SK-N-SH treated with all-trans-retinoic acid at 6 μM for 48 hours (cell line): ENCODE results near the gene EGR1.

ENCODE experiments used
- ATAC-seq: fragments of 200-7000 bp; cut with Tn5 transposase; 3 replicates; pipeline ENCODE4 v1.9.1; 2020; ENCODE audit warnings: mild to moderate bottlenecking, moderate library complexity
- ARNTL ChIP-seq: fragments of 450-650 bp; formaldehyde crosslinking; IDR thresholded peaks from 2 replicates; pipeline ENCODE4 v1.5.0; 2020; ENCODE audit warnings: low read depth, mild to moderate bottlenecking, moderate library complexity, borderline replicate concordance
- BACH2 ChIP-seq: fragments of 250-450 bp; sonication (Bioruptor Pico); IDR thresholded peaks from 2 replicates; pipeline ENCODE4 v1.9.0; 2021; ENCODE audit warnings: mild to moderate bottlenecking, borderline replicate concordance
- CREB5 ChIP-seq: fragments of 250-450 bp; sonication (Bioruptor Pico); IDR thresholded peaks from 2 replicates; pipeline ENCODE4 v1.5.1; 2020; ENCODE audit warnings: low read depth, mild to moderate bottlenecking, moderate library complexity
- CSDC2 ChIP-seq: fragments of 250-450 bp; sonication (Bioruptor Pico); IDR thresholded peaks from 2 replicates; pipeline ENCODE4 v1.5.0; 2020; ENCODE audit warnings: mild to moderate bottlenecking, moderate library complexity
- CSRNP3 ChIP-seq: fragments of 250-450 bp; sonication (Bioruptor Pico); IDR thresholded peaks from 2 replicates; pipeline ENCODE4 v1.5.1; 2021; ENCODE audit warnings: mild to moderate bottlenecking, moderate library complexity
- ESRRG ChIP-seq: fragments of 250-450 bp; sonication (Bioruptor Pico); IDR thresholded peaks from 2 replicates; pipeline ENCODE4 v1.6.1; 2021; ENCODE audit warnings: mild to moderate bottlenecking
- GLIS3 ChIP-seq: fragments of 250-450 bp; sonication (Bioruptor Pico); IDR thresholded peaks from 2 replicates; pipeline ENCODE4 v1.5.0; 2020; ENCODE audit warnings: mild to moderate bottlenecking, moderate library complexity
- ISL1 ChIP-seq: fragments of 250-450 bp; sonication (Bioruptor Pico); IDR thresholded peaks from 2 replicates; pipeline ENCODE4 v2.1.2; 2022; ENCODE audit warnings: mild to moderate bottlenecking, moderate library complexity
- OSR1 ChIP-seq: fragments of 250-450 bp; sonication (Bioruptor Pico); IDR thresholded peaks from 2 replicates; pipeline ENCODE4 v1.8.0; 2022; ENCODE audit warnings: moderate library complexity, mild to moderate bottlenecking, inconsistent platforms
- PPARA ChIP-seq: fragments of 250-450 bp; sonication (Bioruptor Pico); IDR thresholded peaks from 2 replicates; pipeline ENCODE4 v1.5.0; 2020; ENCODE audit warnings: mild to moderate bottlenecking, borderline replicate concordance
- RARB ChIP-seq: fragments of 250-450 bp; sonication (Bioruptor Pico); IDR thresholded peaks from 2 replicates; pipeline ENCODE4 v1.8.0; 2021; ENCODE audit warnings: mild to moderate bottlenecking, moderate library complexity
- SNAI2 ChIP-seq: fragments of 250-450 bp; sonication (Bioruptor Pico); IDR thresholded peaks from 2 replicates; pipeline ENCODE4 v1.5.0; 2020; ENCODE audit warnings: mild to moderate bottlenecking, moderate library complexity
- TCF4 ChIP-seq: fragments of 250-450 bp; sonication (Bioruptor Pico); IDR thresholded peaks from 2 replicates; pipeline ENCODE4 v1.8.0; 2021; ENCODE audit warnings: mild to moderate bottlenecking, moderate library complexity, borderline replicate concordance
- TOX ChIP-seq: fragments of 250-450 bp; sonication (Bioruptor Pico); IDR thresholded peaks from 2 replicates; pipeline ENCODE4 v1.8.0; 2021; ENCODE audit warnings: mild to moderate bottlenecking, moderate library complexity, borderline replicate concordance
- TSHZ2 ChIP-seq: fragments of 250-450 bp; sonication (Bioruptor Pico); IDR thresholded peaks from 2 replicates; pipeline ENCODE4 v1.5.0; 2020; ENCODE audit warnings: mild to moderate bottlenecking, moderate library complexity
- ZFP3 ChIP-seq: fragments of 250-450 bp; sonication (Bioruptor Pico); IDR thresholded peaks from 2 replicates; pipeline ENCODE4 v1.5.0; 2020; ENCODE audit warnings: mild to moderate bottlenecking, moderate library complexity
- ZFP30 ChIP-seq: fragments of 450-650 bp; formaldehyde crosslinking; IDR thresholded peaks from 2 replicates; pipeline ENCODE4 v1.5.0; 2022; ENCODE audit warnings: mild to moderate bottlenecking, moderate library complexity
- ZNF565 ChIP-seq: fragments of 450-650 bp; formaldehyde crosslinking; conservative IDR thresholded peaks from 2 replicates; pipeline ENCODE4 v1.5.0; 2020; ENCODE audit warnings: low read depth, mild to moderate bottlenecking, moderate library complexity
- ZNF70 ChIP-seq: fragments of 450-650 bp; formaldehyde crosslinking; IDR thresholded peaks from 2 replicates; pipeline ENCODE4 v1.5.0; 2020; ENCODE audit warnings: mild to moderate bottlenecking, moderate library complexity
- TF ChIP-seq, protein P1 (sequence below): fragments of 250-450 bp; sonication (Bioruptor Pico); IDR thresholded peaks from 2 replicates; pipeline ENCODE4 v1.8.0; 2020; ENCODE audit warnings: mild to moderate bottlenecking, moderate library complexity, borderline replicate concordance
- TF ChIP-seq, protein P2 (sequence below): fragments of 250-450 bp; sonication (Bioruptor Pico); IDR thresholded peaks from 2 replicates; pipeline ENCODE4 v1.8.0; 2021; ENCODE audit warnings: low read depth, mild to moderate bottlenecking, moderate library complexity, borderline replicate concordance

EGR1 gene

DNA sequence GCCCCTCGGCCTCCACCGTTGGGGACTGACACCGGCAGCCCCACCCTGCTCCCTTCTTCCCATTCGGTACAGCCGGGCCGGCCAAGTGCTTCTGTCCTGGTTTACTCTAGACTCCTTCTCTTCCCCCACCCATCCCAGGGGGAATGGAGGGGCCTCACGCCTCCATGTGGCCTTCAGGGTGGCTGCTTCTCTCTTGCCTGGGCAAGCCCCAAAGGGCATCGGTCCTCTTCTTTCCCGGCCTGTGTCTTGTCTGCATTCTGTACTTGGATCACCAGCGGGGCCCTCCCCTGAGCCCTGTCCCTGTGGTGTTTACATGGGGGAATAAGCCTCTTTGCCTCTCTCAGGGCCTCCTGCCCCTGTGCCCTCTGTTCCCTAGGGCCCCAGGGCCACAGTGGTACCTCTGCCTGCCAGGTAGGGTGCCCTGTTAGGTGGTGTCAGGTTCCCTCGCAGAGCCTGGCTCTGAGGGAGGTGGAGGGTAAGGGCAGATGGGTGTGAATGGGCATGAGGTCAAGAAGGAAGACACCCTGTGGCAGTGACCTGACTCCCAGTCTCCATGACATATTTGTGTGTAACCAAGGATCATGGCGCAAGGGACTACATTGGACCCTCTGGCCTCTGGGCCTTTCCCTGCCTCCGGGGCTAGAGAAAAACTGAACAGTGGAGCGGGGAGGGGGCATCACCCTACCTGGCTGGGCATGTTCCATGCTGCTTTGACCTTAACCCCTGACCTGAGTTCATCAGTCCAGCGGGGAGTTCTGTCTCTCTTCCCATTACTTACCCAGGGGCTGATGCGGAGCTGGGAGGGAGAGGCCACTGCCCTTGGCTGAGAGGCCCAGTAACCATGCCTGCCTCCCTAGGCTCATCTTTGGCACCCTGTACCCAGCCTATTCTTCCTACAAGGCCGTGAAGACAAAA, 24.9 kb upstream of the EGR1 start:
- TF ChIP-seq ZFP30 (CRISPR knock-in tag) (no peak), TSHZ2 (CRISPR knock-in tag) (no peak), ZNF70 (CRISPR knock-in tag) (no peak)
- ATAC-seq: no peak

DNA sequence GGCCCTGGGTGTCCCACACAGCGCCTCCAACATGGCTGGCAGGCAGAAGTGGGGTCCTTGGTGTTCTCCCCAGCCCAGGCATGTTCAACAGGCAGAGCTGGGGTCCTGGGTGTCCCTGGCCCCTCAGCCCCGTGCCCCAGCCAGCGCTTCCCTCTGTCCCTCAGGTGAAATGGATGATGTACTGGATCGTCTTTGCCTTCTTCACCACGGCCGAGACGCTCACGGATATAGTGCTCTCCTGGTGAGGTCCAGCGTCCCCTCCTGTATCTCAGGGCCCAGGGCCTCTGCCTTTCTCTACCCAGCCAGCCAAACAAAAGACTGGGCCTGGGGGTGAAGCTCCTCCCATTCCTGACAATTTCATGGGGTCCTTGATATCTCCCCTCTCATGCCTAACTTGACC, 24.1 kb upstream of the EGR1 start:
- ATAC-seq: no peak
- no peak for TF ChIP-seq TCF4
- TF ChIP-seq GLIS3 (CRISPR knock-in tag): no peak
- no peak for TF ChIP-seq BACH2 (CRISPR knock-in tag)
- no peak for TF ChIP-seq ZFP30 (CRISPR knock-in tag)
- no peak for TF ChIP-seq OSR1
- TF ChIP-seq ESRRG (CRISPR knock-in tag): no peak
- TF ChIP-seq ZNF70 (CRISPR knock-in tag): no peak
- TF ChIP-seq ISL1: no peak
- TF ChIP-seq ARNTL: no peak
- no peak for TF ChIP-seq CSRNP3 (CRISPR knock-in tag)
- no peak for TF ChIP-seq SNAI2 (CRISPR knock-in tag)

DNA sequence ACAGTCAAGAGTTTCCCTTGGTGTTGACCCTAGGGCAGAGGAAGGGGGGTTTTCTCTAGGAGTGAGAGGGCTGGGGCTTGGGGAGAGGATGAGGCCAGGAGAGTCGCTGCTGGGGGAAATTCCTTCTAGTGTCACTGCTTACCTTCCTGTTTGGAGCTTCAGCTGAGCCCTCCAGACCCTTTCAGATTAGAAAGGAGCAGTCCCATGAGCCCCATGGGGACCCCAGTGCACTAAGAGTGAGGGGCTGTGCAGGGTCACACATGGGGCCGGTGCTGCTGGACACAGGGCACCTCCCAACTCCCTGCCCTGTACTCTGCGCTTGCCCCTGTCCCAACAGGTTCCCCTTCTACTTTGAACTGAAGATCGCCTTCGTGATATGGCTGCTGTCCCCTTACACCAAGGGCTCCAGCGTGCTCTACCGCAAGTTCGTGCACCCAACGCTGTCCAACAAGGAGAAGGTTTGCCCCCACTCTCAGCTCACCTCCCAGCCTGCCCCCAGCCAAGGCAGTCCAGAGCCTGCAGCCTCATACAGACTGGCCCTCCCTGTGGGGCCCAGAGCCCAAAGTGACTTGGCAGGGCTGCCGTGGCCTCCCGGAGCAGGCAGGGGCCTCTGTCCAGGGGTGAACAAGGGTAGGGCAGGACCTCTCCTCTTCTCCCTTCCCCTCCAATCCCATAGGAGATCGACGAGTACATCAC, 21.1 kb upstream of the EGR1 start:
- TF ChIP-seq CSDC2 (CRISPR knock-in tag): no peak
- no peak for TF ChIP-seq ZNF70 (CRISPR knock-in tag)
- TF ChIP-seq TOX (CRISPR knock-in tag): no peak
- no peak for TF ChIP-seq CREB5 (CRISPR knock-in tag)
- TF ChIP-seq RARB: no peak
- TF ChIP-seq ZFP3 (CRISPR knock-in tag): no peak
- TF ChIP-seq, protein P1, sequence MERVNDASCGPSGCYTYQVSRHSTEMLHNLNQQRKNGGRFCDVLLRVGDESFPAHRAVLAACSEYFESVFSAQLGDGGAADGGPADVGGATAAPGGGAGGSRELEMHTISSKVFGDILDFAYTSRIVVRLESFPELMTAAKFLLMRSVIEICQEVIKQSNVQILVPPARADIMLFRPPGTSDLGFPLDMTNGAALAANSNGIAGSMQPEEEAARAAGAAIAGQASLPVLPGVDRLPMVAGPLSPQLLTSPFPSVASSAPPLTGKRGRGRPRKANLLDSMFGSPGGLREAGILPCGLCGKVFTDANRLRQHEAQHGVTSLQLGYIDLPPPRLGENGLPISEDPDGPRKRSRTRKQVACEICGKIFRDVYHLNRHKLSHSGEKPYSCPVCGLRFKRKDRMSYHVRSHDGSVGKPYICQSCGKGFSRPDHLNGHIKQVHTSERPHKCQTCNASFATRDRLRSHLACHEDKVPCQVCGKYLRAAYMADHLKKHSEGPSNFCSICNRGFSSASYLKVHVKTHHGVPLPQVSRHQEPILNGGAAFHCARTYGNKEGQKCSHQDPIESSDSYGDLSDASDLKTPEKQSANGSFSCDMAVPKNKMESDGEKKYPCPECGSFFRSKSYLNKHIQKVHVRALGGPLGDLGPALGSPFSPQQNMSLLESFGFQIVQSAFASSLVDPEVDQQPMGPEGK (CRISPR knock-in tag): no peak
- TF ChIP-seq TCF4: no peak
- no peak for TF ChIP-seq CSRNP3 (CRISPR knock-in tag)
- TF ChIP-seq ZNF565: no peak
- no peak for TF ChIP-seq GLIS3 (CRISPR knock-in tag)
- TF ChIP-seq OSR1: no peak
- TF ChIP-seq ARNTL: no peak
- TF ChIP-seq PPARA (CRISPR knock-in tag): no peak
- TF ChIP-seq SNAI2 (CRISPR knock-in tag): no peak
- no peak for TF ChIP-seq ZFP30 (CRISPR knock-in tag)
- TF ChIP-seq, protein P2, sequence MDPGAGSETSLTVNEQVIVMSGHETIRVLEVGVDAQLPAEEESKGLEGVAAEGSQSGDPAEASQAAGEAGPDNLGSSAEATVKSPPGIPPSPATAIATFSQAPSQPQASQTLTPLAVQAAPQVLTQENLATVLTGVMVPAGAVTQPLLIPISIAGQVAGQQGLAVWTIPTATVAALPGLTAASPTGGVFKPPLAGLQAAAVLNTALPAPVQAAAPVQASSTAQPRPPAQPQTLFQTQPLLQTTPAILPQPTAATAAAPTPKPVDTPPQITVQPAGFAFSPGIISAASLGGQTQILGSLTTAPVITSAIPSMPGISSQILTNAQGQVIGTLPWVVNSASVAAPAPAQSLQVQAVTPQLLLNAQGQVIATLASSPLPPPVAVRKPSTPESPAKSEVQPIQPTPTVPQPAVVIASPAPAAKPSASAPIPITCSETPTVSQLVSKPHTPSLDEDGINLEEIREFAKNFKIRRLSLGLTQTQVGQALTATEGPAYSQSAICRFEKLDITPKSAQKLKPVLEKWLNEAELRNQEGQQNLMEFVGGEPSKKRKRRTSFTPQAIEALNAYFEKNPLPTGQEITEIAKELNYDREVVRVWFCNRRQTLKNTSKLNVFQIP (CRISPR knock-in tag): no peak
- TF ChIP-seq ISL1: no peak
- no peak for ATAC-seq
